Sigmoid colon (tissue), 4 donors: ENCODE measurements around the gene ZNF185.

ENCODE experiments used
- EP300 ChIP-seq, 4 donors: sonication (generic); formaldehyde crosslinking; IDR thresholded peaks; one replicate each; pipeline ENCODE4 v1.6.1; 2017; ENCODE audit warnings: antibody characterized with exemption in 4 of 4
- POLR2A ChIP-seq, 2 donors: fragments of 450-650 bp; IDR thresholded peaks; one replicate each; pipeline ENCODE4 v1.6.1; 2016; ENCODE audit warnings: antibody characterized with exemption in 2 of 2, mild to moderate bottlenecking in 2 of 2, moderate library complexity in 2 of 2
- POLR2AphosphoS5 ChIP-seq, 4 donors: sonication (generic); formaldehyde crosslinking; IDR thresholded peaks; one replicate each; pipeline ENCODE4 v1.6.1; 2017; ENCODE audit warnings: antibody characterized with exemption in 4 of 4
- TF ChIP-seq, protein P1 (sequence below), 4 experiments: fragments of 450-650 bp in 3 of 4; fragments of 200-600 bp in 1 of 4; IDR thresholded peaks; one replicate each; pipeline ENCODE4 v1.5.1; 2016 to 2019; ENCODE audit warnings: antibody characterized with exemption in 4 of 4, mild to moderate bottlenecking in 3 of 4, moderate library complexity in 2 of 4

- TF ChIP-seq, protein P1, sequence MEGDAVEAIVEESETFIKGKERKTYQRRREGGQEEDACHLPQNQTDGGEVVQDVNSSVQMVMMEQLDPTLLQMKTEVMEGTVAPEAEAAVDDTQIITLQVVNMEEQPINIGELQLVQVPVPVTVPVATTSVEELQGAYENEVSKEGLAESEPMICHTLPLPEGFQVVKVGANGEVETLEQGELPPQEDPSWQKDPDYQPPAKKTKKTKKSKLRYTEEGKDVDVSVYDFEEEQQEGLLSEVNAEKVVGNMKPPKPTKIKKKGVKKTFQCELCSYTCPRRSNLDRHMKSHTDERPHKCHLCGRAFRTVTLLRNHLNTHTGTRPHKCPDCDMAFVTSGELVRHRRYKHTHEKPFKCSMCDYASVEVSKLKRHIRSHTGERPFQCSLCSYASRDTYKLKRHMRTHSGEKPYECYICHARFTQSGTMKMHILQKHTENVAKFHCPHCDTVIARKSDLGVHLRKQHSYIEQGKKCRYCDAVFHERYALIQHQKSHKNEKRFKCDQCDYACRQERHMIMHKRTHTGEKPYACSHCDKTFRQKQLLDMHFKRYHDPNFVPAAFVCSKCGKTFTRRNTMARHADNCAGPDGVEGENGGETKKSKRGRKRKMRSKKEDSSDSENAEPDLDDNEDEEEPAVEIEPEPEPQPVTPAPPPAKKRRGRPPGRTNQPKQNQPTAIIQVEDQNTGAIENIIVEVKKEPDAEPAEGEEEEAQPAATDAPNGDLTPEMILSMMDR (IDR thresholded peaks at IDR 0.05), result no peak
- TF ChIP-seq POLR2A (IDR thresholded peaks at IDR 0.05) (no peak), POLR2AphosphoS5 (IDR thresholded peaks at IDR 0.05) (no peak), EP300 (IDR thresholded peaks at IDR 0.05) (no peak)
These were observed 2.0 kb upstream of the ZNF185 start for GRCh38 chrX:152895724-152896420.
